HEK293 (cell line): ENCODE data around the gene CAPN12.

Experiments used
- CTCF ChIP-seq: fragments of 450-650 bp; formaldehyde crosslinking; IDR thresholded peaks from 2 replicates; pipeline ENCODE4 v1.5.1; 2016; ENCODE audit warnings: missing biosample characterization, missing genetic modification characterization
- HOXD13 ChIP-seq: sonication (generic); formaldehyde crosslinking; IDR thresholded peaks from 2 replicates; pipeline ENCODE4 v1.8.0; 2022; ENCODE audit warnings: missing genetic modification reagents, borderline replicate concordance
- ZNF10 ChIP-seq: fragments of 450-650 bp; formaldehyde crosslinking; IDR thresholded peaks from 2 replicates; pipeline ENCODE4 v1.5.1; 2017; ENCODE audit warnings: missing biosample characterization, missing genetic modification characterization
- ZNF341 ChIP-seq: fragments of 450-650 bp; formaldehyde crosslinking; IDR thresholded peaks from 2 replicates; pipeline ENCODE4; 2016; ENCODE audit warnings: low read depth, missing biosample characterization, missing genetic modification characterization
- ZNF624 ChIP-seq: fragments of 450-650 bp; formaldehyde crosslinking; IDR thresholded peaks from 2 replicates; pipeline ENCODE4 v1.5.1; 2017; ENCODE audit warnings: missing biosample characterization, missing genetic modification characterization
- ZNF629 ChIP-seq: fragments of 450-650 bp; formaldehyde crosslinking; IDR thresholded peaks from 2 replicates; pipeline ENCODE4 v1.5.1; 2017; ENCODE audit warnings: missing biosample characterization, missing genetic modification characterization
- ZNF639 ChIP-seq: fragments of 450-650 bp; formaldehyde crosslinking; IDR thresholded peaks from 2 replicates; pipeline ENCODE4 v1.5.1; 2016; ENCODE audit warnings: missing biosample characterization, missing genetic modification characterization
- ZNF660 ChIP-seq: fragments of 450-650 bp; IDR thresholded peaks from 2 replicates; pipeline ENCODE4 v1.5.1; 2018; ENCODE audit warnings: missing biosample characterization, mild to moderate bottlenecking, missing genetic modification characterization

GRCh38 chr19:38793671-38794070 lies 49.4 kb upstream of the CAPN12 start:
- TF ChIP-seq ZNF10 (tag by site-specific recombination) (no peak), ZNF660 (tag by site-specific recombination) (no peak), ZNF624 (tag by site-specific recombination) (no peak), ZNF629 (tag by site-specific recombination) (no peak), ZNF341 (tag by site-specific recombination) (no peak), CTCF (tag by site-specific recombination) (no peak), ZNF639 (tag by site-specific recombination) (no peak), HOXD13 (CRISPR knock-in tag) (no peak)
